Adrenal gland (tissue), 12 donors: ENCODE measurements around the gene ITIH4. TPM values are rescaled to one million over a fixed set of nuclear protein-coding genes. Genes with fewer than 3 reads are reported as not detected.
A peak's percentile ranks its signal among the peaks of the same experiment; 100 is the strongest.

ENCODE experiments used
- DNase-seq, 7 donors: peaks; one replicate each; pipeline ENCODE4 v3.0.0-alpha.2; 2019 to 2020
- H3K27ac ChIP-seq, 5 donors: fragments of 200-600 bp; sonication (generic) in 4 of 5; 1 replicate in 3 of 5; 2 replicates in 2 of 5; pipeline versions ENCODE4 v1.5.1 to v1.8.0; 2016 to 2020; ENCODE audit warnings: mild to moderate bottlenecking in 1 of 5
- H3K27me3 ChIP-seq: fragments of 200-600 bp; 2 replicates; pipeline ENCODE4 v1.8.0; 2021
- H3K36me3 ChIP-seq, 2 donors: fragments of 200-600 bp; replicated peaks in 1 of 2; 1 replicate in 1 of 2; 2 replicates in 1 of 2; pipeline versions ENCODE4 v1.5.1 to v1.8.0; 2018 to 2022
- H3K4me1 ChIP-seq, 2 donors: fragments of 200-600 bp; replicated peaks in 1 of 2; 1 replicate in 1 of 2; 2 replicates in 1 of 2; pipeline versions ENCODE4 v1.5.1 to v1.8.0; 2018 to 2021
- H3K4me3 ChIP-seq, 4 donors: fragments of 200-600 bp; sonication (generic) in 3 of 4; one replicate each; pipeline ENCODE4 v1.5.1; 2016 to 2018
- H3K9me3 ChIP-seq, 3 donors: fragments of 200-600 bp; sonication (generic) in 1 of 3; replicated peaks in 1 of 3; 1 replicate in 2 of 3; 2 replicates in 1 of 3; pipeline versions ENCODE4 v1.5.1 to v1.8.0; 2016 to 2021
- POLR2A ChIP-seq, 2 donors: fragments of 450-650 bp; IDR thresholded peaks; one replicate each; pipeline ENCODE4 v1.6.1; 2017; ENCODE audit warnings: antibody characterized with exemption in 2 of 2, mild to moderate bottlenecking in 2 of 2, moderate library complexity in 1 of 2
- WGBS, 4 donors: extraction: QIAGEN DNeasy Blood & Tissue Kit in 2 of 4; methylation state at CpG; one replicate each; pipeline versions ENCODE4 v1.1.5 to v1.1.7; 2013 to 2017; 5-methylcytosine and 5-hydroxymethylcytosine counted together
- intact Hi-C, 2 donors: fragments of 100-400 bp; cut with DNase I; formaldehyde crosslinking; loops; one replicate each; pipeline versions ENCODE4 v1.14.1 to v1.15.0; 2022 to 2023
- polyA plus RNA-seq, 3 donors: library from polyadenylated mRNA; stranded (reverse); fragments of 200-250 nt in 2 of 3; fragments of 350-450 nt in 1 of 3; fragmentation: Illumina TruSeq in 1 of 3; extraction: RNeasy Lipid Tissue Mini Kit (QIAGEN cat#74804) in 1 of 3; gene quantifications; one replicate each; pipeline ENCODE4 v1.2.3, GENCODE V29; 2013 to 2014
- total RNA-seq, 9 donors: library from RNA; depleted of rRNA in 4 of 9; stranded (reverse); fragments of >200 nt in 4 of 9; fragments of 120-200 nt in 1 of 9; fragmentation: NEBNext Ultra II Directional in 1 of 9; extraction: Animal tissue kit (Norgen Biotek cat#: 25700) in 1 of 9; gene quantifications; one replicate each; pipeline versions ENCODE4 v1.1.0 to v1.2.4, GENCODE V29; 2013 to 2023
- TF ChIP-seq, protein P1 (sequence below), 6 experiments: fragments of 450-650 bp in 4 of 6; fragments of 200-600 bp in 2 of 6; sonication (generic) in 1 of 6; IDR thresholded peaks; 1 replicate in 5 of 6; 2 replicates in 1 of 6; pipeline versions ENCODE4 v1.5.1 to v1.8.0; 2016 to 2021; ENCODE audit warnings: antibody characterized with exemption in 6 of 6, mild to moderate bottlenecking in 2 of 6, moderate library complexity in 1 of 6
- donor health status: healthy with polysubstance abuse.
- donor health status: Bipolar disorder and iron deficiency.
- donor health status: DM: yes; HTN: yes; CAD: no.
- donor health status: DM: no; HTN: no; CAD: no.
- donor health status: DM: no; HTN: no; CAD: no.
- donor health status: DM: yes; HTN: yes; CAD: no.

The ITIH4 gene
- total and polyA plus RNA-seq, 12 donors: 6.4 to 221 (median 45.5) TPM

DNA sequence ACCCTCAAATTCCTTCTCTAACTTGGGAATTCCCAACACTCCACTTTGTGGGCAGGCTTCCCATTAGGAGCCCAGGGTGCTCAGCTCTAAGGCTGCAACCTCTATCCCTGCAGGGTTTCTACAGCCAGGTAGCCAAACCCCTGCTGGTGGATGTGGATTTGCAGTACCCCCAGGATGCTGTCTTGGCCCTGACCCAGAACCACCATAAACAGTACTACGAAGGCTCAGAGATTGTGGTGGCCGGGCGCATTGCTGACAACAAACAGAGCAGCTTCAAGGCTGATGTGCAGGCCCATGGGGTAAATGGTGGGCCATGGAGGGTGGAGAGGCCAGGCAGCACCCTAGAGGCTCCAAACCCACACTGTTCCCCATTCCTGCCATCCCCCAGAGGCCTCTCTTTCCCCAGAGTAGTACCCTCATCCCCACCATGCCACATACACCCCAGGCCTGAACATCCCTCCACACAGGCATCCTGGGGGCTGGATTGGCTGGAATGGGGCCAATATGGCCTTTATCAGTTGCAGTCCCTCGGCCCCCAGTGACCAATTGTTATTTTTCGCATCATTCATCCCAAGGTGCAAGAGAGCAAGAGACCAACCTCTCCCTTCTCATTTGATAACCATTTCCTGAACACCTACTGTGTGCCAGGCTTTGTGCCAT lies 45.4 kb downstream of the ITIH4 start:
- no peaks in the 10 kb centered on the region for H3K4me1 ChIP-seq
- TF ChIP-seq, protein P1, sequence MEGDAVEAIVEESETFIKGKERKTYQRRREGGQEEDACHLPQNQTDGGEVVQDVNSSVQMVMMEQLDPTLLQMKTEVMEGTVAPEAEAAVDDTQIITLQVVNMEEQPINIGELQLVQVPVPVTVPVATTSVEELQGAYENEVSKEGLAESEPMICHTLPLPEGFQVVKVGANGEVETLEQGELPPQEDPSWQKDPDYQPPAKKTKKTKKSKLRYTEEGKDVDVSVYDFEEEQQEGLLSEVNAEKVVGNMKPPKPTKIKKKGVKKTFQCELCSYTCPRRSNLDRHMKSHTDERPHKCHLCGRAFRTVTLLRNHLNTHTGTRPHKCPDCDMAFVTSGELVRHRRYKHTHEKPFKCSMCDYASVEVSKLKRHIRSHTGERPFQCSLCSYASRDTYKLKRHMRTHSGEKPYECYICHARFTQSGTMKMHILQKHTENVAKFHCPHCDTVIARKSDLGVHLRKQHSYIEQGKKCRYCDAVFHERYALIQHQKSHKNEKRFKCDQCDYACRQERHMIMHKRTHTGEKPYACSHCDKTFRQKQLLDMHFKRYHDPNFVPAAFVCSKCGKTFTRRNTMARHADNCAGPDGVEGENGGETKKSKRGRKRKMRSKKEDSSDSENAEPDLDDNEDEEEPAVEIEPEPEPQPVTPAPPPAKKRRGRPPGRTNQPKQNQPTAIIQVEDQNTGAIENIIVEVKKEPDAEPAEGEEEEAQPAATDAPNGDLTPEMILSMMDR (IDR thresholded peaks at IDR 0.05): no peak
- TF ChIP-seq POLR2A (IDR thresholded peaks at IDR 0.05): no peak
- no peaks in the 10 kb centered on the region for H3K9me3 ChIP-seq
- H3K36me3 ChIP-seq: no peaks in the 10 kb centered on the region
- 79 to 83% (median 81%) methylated on average over 5 of the region's 5 CpGs for WGBS, 4 donors
- no peak for DNase-seq
- H3K27me3 ChIP-seq: no peaks in the 10 kb centered on the region
- H3K4me3 ChIP-seq: no peak overlapping the region
- intact Hi-C loops: no loop called here
- H3K27ac ChIP-seq: no peak overlapping the region

DNA sequence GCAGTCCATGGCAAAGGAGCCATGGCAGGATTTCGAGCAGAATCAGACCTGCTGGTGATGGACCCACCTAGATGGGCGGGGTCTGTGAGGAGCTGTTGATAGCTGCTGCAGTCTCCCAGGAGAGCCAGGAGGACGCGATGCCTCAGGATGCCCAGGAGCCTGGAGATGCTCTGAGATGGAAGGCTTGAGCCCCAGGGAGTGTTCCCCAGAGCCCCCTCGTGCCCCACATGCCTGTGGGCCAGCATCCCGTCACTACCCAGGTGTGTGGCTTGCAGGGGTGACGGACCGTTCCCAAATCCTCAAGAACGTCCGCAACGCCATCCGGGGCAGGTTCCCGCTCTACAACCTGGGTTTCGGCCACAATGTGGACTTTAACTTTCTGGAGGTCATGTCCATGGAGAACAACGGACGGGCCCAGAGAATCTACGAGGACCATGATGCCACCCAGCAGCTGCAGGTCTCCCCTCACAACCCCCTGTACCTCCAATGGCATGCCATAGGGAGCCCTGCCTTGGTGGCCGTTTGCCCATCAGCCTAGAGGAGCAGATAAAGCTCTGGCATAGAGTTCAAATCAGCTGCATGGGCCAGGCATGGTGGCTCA lies 46.4 kb downstream of the ITIH4 start:
- no peak overlapping the region for H3K4me3 ChIP-seq
- intact Hi-C loops: no loop called here
- no peak overlapping the region for H3K27ac ChIP-seq
- no peaks in the 10 kb centered on the region for H3K4me1 ChIP-seq
- H3K27me3 ChIP-seq: no peaks in the 10 kb centered on the region
- no peaks in the 10 kb centered on the region for H3K9me3 ChIP-seq
- no peaks in the 10 kb centered on the region for H3K36me3 ChIP-seq
- 53 to 89% (median 82%) methylated on average over 5 to 18 of the region's 18 CpGs for WGBS, 4 donors
- TF ChIP-seq, protein P1 (IDR thresholded peaks at IDR 0.05): no peak
- TF ChIP-seq POLR2A (IDR thresholded peaks at IDR 0.05): no peak
- no peak for DNase-seq

DNA sequence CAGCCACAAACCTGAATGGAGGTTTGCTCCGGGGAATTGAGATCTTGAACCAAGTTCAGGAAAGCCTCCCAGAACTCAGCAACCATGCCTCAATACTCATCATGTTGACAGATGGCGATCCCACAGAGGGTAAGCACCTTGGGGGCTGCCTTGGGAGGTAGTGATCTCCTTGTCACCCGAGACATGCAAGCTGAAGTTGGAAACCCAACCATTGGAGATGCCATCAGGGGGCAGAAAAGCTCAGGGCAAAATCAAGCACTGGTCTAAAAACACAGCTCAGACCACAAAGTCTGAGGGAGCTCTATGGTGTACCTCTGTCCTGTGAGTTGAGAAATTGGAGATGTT lies 47.3 kb downstream of the ITIH4 start:
- WGBS, 4 donors: 74 to 86% (median 81%) methylated on average over 1 to 3 of the region's 3 CpGs
- intact Hi-C loops: no loop called here
- DNase-seq: no peak

DNA sequence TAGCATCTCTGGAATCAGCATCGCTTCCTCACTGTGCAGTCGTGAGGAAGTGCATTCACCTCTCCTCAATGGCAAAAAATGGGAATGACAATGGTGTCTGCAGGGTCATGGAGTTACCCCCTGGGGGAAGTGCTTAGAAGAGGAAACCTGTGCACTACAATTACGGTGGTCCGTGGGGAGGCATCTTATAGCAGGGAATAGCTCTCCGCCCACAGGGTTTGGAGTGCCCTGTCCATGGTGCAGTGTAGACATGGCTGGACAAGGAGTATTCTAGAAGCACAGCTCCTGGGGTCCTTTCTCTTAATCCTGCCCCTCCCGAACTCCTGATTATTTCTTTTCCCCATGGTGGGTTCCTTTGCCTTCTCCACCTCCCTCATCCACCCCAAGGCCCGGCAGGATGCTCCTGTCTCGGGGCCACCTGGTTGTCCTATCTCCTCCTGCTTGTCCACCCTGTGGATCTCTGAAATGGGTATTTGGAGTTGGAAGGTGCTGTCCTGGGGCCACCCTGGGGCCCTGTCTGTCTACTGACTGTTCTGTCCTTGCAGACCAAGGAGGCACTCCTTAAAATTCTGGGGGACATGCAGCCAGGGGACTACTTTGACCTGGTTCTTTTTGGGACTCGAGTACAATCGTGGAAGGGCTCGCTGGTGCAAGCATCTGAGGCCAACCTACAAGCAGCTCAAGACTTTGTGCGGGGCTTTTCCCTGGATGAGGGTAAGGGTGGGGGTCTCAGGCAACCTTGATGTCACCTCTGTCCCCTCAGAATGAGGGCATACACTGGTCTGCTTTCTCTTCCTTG lies 47.9 kb downstream of the ITIH4 start:
- H3K27me3 ChIP-seq: no peaks in the 10 kb centered on the region
- intact Hi-C loops: no loop called here
- WGBS, 4 donors: 51 to 74% (median 70%) methylated on average over 8 to 12 of the region's 12 CpGs
- no peak for TF ChIP-seq POLR2A (IDR thresholded peaks at IDR 0.05)
- TF ChIP-seq, protein P1 (IDR thresholded peaks at IDR 0.05): no peak
- no peak overlapping the region for H3K4me3 ChIP-seq
- peak in 1 of 7 donors; percentile 3 for DNase-seq
- H3K36me3 ChIP-seq: no peaks in the 10 kb centered on the region
- H3K9me3 ChIP-seq: no peaks in the 10 kb centered on the region
- no peaks in the 10 kb centered on the region for H3K4me1 ChIP-seq
- H3K27ac ChIP-seq: no peak overlapping the region

More for the DNA sequence above, 47.3 kb downstream of the ITIH4 start:
- no peaks in the 10 kb centered on the region for H3K36me3 ChIP-seq
- no peaks in the 10 kb centered on the region for H3K27me3 ChIP-seq
- no peak overlapping the region for H3K27ac ChIP-seq
- TF ChIP-seq POLR2A (IDR thresholded peaks at IDR 0.05): no peak
- H3K9me3 ChIP-seq: no peaks in the 10 kb centered on the region
- H3K4me1 ChIP-seq: no peaks in the 10 kb centered on the region
- no peak overlapping the region for H3K4me3 ChIP-seq
